NCI-H345 (cell line): ENCODE data around the gene EREG.
"Not testable (repeated sequence)": the region's sequence is repeated elsewhere in the genome, so short reads cannot be mapped to it uniquely, and the experiment has no call there.

Source experiments
- DNase-seq: peaks from one replicate; lab custom pipeline; 2025; lab: John Stamatoyannopoulos, UW

The EREG gene

DNA sequence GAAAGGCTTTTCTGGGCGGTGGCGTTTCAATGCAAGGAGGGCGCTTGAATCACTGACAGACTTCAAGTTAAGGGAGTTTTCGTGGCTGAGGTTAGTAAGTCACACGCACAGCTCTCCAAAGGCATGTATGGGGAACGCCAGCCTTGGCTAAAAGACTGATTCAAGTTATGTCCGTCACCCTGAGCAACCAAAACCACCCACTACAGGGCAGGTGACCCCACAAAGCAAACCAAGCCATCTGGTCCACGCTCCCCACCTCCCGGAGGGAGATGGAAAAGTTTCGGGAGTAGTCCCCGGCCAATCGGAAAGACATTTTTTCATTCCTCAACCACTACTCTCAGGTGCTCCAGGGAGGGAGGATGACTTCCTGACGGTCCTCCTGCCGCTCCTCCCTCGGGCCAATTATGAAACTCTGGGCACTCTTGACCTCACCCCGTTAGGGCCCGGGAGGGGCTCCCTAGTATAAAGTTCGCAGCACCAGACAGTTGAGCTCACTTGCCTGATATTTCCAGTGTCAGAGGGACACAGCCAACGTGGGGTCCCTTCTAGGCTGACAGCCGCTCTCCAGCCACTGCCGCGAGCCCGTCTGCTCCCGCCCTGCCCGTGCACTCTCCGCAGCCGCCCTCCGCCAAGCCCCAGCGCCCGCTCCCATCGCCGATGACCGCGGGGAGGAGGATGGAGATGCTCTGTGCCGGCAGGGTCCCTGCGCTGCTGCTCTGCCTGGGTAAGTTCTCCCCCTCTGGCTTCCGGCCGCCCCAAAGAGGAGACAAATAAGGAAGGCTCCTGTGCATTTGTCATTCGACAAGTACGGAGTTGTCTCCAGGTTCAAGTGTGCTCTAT, at the start of gene EREG:
Gene EREG, plus strand, starts transcription at position 494 of the 840 bp plus-strand sequence. Its CDS starts 164 bp downstream, at position 658.
- peak; percentile 7 for DNase-seq

DNA sequence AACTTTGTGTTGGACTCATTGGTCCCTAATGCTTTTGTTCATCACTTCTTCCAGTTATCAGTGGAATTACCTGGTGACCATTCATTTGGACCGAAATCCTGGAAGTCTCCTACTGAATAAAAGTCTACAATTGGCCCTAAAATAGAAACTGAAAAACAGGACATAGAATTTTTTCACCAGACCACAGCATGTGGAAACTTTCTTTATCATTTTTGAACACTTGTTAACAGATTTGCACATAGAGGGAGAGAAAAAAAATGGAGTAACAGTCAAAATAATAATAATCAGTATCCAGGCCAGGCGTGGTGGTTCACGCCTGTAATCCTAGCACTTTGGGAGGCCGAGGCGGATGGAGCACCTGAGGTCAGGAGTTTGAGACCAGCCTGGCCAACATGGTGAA, 49.6 kb upstream of the EREG start:
- DNase-seq: no peak

GRCh38 chr4:74316397-74316796, 48.5 kb upstream of the EREG start:
- DNase-seq: no peak

DNA sequence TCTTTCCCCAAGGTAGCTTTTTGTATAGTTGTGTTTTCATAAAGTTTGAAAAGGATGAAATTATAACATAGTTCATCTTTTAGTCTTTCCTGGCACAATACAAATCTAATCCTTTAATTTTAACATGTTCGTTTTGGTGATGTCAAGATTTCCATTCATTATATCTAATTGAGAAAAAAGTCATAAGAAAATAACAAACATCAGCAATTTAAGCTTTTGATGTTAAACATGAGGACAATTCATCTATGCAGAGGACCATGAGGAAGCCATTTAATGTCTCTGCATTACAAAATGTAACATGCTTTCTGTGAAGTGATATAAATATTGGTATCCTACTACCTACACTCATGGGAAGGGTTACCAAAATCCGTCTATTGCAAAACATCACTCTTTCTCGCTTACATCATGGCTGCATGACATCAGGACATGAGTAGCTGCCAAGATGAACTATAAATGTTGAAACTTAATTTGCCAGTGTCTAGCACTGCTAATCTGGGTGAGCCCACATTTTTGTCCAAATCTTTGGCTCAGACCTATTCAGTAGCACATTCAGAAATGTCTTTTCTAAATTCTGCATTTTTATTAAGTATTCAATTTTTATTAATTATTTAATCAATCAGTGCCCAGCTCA, 47.2 kb upstream of the EREG start:
- DNase-seq: no peak

- DNase-seq: no peak
Measured at GRCh38 chr4:74318276-74318675, 46.7 kb upstream of the EREG start.

DNA sequence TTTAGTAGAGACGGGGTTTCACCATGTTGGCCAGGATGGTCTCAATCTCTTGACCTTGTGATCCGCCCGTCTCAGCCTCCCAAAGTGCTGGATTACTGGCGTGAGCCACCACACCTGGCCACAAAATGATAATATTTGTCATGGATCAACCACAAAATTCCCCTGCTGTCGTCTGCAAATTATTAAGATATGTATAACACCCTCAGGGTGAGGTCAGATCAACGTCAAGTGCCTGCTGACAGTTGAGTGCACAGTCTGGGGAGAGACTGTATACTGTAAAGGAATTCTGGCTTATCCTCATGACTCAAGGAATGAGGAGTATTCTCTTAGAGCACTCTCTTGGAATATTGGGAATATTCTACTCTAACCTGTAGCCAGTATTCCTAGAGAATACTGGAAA, 45.5 kb upstream of the EREG start:
- DNase-seq: no peak

GRCh38 chr4:74320559-74321118, 44.3 kb upstream of the EREG start:
- DNase-seq: peak; percentile 6

DNA sequence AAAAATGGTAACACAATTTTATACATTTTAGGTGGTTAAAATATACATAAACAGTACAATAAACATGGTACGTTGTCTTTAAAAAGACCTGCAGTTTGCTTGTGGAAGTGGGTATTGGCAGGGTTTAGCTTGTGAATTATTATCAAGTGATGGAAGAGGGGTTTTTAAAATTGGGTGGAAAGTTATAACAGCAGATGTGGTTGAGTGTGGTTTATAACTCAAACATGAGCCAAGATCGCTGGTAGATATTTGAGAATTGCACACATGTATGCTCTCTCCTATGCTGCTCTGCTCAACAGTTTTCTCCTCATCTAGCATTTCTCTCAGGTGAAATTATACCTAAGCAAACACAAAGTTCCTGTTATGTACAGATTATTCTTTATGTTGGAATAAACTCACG, 42.6 kb upstream of the EREG start:
- no peak for DNase-seq

DNA sequence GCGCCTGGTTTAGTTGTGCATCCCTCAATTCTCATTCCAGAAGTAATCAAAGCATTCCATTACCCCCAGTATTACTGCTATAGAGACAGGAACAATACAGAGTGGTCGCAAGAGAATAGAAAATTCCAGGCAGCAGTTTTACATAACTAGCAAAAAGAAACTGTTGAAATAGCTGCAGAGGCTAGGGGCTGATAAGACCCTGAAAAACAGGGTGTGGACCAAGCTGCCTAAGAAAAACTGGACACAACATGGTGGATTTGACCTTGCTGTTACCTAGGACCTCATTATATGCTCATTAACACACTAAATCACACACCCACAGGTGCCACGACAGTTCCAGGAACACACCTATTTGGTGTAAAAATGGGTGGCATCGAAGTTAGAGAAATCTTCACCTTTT, 41.3 kb upstream of the EREG start:
- DNase-seq: no peak

- DNase-seq: no peak
Measured at GRCh38 chr4:74324262-74324661, 40.7 kb upstream of the EREG start.

DNA sequence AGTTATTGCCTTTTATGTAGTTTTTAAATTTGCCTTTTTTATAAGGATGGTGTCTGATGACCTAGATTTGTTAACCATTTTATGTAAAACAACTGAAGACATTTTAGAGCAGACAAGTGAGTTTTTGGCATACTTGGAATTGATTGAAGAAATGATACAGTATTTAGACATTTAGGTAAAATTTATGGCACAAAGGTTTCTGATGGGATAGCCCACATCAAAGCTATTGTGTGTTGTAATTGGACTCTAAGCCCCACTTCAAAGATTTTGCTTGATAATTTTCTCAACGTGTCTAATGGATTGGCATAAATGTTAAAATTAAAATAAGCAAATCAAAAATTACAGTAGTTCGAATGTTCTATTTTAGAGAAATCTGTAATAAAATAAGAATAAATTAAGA, 39.1 kb upstream of the EREG start:
- DNase-seq: no peak

DNA sequence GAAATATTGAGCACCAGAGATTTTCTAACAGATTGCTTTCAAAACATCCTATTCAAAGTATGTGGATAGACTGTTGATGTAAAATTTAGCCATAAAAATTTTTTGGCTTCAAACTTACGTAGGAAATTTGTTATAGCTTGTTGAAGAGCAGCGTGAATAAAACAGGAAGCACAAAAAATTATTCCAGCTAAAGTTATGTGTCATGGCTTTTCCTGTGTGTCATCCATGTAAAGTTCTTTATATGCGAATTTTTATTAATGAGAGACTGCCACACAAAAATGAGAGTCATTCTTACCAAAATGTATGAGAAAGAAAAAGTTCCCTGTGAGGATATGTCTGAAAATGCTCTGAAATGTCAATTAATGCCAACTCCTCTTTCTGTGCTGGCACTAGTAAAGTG, 37.2 kb upstream of the EREG start:
- DNase-seq: no peak

DNA sequence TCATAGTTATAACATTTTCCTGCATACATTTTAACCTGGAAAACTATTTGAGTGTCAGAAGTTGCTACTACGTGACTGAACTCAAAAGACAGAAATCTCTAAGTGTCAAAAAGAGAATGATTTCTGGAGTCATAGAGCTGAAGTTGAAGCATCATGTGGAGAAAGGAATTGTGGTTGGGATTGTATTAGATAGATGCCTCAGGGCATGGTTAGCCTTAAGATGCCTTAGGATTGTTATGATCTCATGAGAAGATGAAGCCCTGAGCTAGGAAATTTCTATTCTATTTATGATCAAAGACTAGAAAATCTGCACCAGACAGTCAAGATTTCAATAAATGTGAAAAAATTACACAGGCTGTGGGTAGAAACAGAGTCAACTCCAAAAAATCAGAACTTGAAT, 36.4 kb upstream of the EREG start:
- no peak for DNase-seq

- no peak for DNase-seq
Measured at GRCh38 chr4:74329307-74329706, 35.6 kb upstream of the EREG start.

GRCh38 chr4:74330295-74330750, 34.6 kb upstream of the EREG start:
- DNase-seq: no peak

DNA sequence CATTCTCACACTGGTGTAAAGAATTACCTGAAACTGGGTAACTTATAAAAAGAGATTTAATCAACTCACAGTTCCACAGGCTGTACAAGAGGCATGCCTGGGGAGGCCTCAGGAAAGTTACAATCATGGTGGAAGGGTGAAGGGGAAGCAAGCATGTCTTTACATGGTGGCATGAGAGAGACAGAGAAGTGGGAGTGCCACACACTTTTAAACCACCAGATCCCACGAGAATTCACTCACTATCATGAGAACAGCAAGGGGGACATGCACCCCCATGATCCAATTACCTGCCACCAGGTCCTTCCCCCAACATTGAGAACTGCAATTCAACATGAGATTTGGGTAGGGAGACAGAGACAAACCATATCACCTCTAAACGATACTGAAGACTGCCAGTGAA, 33.7 kb upstream of the EREG start:
- no peak for DNase-seq

GRCh38 chr4:74331944-74332343, 33.0 kb upstream of the EREG start:
- no peak for DNase-seq

- no peak for DNase-seq
Measured at GRCh38 chr4:74334636-74335035, 30.3 kb upstream of the EREG start.

DNA sequence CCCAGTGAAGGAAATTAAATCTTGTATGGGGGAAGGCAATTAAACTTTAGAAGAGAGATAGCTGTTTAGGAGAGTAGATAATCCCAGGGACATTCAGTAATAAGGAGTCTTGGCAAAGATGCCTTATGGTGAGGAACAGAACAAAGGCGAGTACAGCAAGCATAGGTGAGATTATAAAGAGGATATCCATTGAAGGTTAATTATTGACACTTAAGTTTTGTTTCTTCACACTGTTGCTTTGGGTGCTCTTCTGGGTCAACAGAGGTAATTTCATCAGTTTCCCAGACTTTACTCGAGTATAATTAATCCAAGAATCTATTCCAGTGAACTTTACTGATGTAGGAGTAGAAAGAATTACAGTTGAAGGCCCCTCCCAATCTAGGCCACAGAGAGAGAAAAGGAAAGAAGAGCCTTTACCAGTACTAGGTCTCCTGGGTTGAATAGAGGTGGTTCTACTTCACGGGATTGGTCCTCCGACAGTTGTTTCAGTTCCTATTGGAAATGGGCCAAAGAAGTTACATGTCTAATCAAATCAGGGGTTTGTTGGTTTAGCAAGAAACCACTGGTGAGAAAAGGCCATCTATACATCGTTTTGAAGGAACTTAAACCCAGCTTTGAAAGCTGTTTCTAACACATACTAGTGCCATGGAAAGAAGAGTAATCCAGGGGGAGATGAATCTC, 29.5 kb upstream of the EREG start:
- no peak for DNase-seq

- DNase-seq: no peak
Measured at GRCh38 chr4:74338792-74339333, 26.1 kb upstream of the EREG start.

DNA sequence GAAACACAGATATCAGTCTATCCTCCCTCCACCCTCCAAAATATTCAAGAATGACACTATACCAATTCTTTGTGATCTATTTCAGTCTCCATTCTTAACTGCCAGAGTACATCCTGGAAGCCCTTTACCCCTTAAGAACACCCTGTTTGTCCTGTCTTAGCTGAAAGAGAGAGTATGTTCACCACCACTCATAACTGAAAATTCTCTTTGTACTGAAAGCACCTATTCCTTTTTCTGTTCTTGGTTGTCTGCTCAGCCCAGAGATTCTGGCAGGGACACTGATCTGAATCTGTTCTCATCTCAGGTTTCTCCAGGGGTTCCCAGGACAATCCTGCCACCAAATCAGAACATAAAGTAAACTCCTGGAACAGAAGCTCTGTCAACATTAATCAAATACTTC, 25.4 kb upstream of the EREG start:
- no peak for DNase-seq

- DNase-seq: not testable (repeated sequence)
Measured at GRCh38 chr4:74340421-74340820, 24.5 kb upstream of the EREG start.
